Left kidney (tissue), 2 donors: ENCODE measurements around the gene CAPSL. TPM values are rescaled to one million over a fixed set of nuclear protein-coding genes. Genes with fewer than 3 reads are reported as not detected.
"Not testable (repeated sequence)": the region's sequence is repeated elsewhere in the genome, so short reads cannot be mapped to it uniquely, and the experiment has no call there.

ENCODE experiments used
- DNase-seq: peaks from one replicate; pipeline ENCODE4 v3.0.0-alpha.2; 2013
- polyA plus RNA-seq: library from polyadenylated mRNA; unstranded; fragments of 120-200 nt; gene quantifications from one replicate; pipeline ENCODE4 v1.2.1, GENCODE V29; 2013; ENCODE audit not compliant: insufficient read length

Gene CAPSL
- polyA plus RNA-seq, 1 donor = 5.5 TPM

DNA sequence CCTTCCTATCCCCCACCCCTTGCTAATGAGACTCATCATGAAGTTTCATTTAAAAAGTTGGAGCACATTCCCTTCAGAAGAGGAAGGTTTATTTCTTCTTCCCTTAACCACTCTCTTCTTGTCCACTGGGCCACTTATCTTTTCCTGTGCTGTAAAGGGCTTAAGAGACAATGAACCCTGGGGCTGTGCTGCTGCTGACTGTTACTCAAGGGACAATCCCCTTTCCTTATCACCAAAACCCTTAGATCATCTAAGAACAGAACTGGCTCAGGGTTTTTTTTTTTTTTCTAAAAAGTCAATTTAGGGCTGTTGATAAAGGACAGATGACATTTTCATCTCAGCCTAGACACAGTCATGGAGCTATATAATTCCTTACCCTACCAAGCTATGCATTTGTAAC, 29.6 kb downstream of the CAPSL start:
- DNase-seq = no peak

DNA sequence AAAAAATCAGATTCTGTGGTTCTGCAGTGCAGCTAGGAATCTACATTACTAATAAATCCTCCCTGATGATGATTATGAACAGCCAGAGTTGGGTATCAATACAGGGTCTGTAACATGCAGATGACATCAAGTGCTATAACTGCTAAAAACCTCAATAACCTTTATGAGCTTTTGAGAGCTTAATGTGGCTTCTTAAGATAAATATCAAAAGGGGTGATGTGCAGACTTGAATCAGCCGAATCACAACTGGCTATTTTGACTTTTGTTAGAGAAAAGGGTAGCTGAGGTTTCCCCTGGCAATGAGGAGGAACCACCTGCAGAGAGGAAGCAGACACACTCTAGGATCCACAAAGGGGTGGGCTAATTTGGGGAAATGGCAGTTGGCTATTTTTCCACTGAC, 30.2 kb downstream of the CAPSL start:
- no peak for DNase-seq

DNA sequence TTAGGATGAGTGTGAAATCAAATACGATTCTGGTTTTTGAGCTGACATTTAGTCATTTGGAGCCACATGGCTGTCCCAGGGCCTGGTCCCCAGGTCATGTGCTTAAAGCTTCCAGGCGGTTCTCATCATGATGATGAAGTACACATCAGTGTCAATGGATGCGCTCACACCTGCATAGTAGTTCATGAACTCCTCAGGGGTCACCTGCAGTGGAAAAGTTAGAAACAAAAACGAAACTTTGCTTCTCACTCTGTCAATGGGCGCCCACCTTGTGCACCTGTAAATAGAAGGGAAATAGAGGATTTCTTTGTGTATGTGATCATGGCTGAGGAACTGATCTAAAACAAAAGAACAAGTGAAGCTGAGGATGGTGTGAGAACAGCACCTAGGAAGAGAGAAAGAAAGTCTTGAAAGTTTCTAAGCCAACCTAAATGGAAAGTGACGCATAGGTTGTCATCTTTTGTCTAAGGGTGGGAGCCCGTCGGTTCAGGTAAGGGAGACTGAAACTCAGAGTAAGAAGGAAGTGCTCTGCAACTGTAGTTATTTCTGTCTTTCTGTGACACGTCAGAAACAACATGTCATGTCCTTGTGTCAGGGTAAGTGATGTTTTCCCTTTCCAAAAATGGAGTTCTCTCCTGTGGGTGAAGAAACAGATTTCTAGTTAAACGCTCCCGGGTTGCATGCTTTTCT, 33.8 kb downstream of the CAPSL start:
- no peak for DNase-seq

DNA sequence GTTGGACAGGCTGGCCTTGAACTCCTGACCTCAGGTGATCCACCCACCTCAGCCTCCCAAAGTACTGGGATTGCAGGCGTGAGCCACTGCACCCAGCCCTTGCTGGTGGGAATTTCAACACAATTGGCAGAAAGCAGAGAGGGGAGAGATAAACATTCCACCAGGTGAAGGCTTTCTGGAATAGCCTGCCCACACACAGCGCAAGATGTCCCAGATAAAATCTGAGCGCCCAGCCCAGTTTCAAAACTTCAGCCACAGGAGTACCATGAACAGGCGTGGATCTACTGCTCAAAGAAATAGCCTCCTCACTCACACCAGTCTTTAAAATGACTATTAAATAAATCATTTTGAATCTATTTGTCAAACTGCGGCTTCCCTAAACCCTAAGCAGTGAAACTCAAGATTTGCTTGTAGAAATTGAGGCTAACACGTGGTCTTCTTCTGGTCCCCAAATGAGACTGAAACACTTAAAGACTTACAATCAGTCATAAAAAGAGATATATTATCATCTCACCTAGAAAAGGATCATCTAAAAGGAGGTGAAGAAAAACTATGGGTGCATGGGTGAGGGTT, 34.7 kb downstream of the CAPSL start:
- no peak for DNase-seq

DNA sequence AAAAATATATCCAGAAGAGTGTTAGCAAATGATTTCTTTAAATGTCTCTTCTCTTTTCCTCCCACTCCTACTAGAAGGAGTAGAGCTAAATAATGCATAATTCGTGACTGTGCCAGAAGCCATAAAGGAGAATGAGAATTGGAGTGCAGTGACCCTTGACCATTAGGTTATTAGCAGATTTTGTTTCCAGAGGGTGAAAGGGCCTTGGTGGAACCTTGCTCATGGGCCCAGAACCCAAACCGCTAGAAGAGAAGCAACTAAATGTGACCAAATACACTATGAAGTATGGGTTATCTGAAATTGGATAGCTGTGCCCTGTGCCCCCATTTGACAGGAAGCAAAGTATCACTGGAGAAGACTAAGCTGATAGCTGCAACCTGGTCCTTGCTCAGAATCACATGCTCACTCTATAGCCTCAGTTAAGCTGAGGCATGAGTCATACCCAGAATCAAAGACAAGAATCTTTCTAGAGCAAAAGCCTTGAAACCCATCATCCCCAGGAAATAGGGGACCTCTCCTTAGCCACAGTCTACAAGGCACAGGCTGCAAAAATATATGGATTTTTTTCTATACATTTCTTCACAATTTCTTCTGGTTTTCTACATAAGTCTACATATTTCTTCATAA, 36.3 kb downstream of the CAPSL start:
- DNase-seq = no peak

DNA sequence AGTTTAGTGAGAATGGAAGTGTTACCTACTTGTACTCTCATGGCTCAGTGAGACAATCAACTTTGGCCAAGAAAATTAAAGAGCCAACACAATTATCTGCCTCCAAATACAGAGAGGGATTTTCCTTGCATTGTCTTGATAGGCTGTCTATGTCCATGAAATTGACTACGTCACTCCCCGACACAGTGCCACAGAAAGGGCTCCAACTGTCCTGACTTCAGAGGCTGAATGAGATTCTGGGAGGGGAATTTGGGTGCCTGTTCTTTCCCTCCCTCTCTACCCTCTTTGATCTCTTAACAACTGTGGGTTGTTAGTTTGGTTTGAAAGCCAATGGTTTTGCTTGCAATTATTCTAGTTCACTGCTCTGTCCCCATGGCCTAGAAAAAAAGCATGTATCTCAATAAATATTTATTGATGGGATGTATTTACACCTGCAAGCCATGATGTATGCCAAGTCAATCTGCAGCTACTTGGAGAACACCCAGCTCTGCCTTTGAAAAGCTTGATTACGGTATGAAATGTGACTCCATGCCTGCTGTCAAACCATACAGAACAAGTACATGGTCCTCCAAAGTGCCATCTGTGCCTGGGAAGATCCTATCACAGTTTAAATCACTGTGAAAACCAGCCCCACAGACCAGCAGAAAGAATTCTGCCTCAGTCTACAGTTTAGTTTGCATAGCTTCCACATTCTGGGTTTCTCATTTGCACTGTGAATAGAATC, 37.3 kb downstream of the CAPSL start:
- DNase-seq = no peak

DNA sequence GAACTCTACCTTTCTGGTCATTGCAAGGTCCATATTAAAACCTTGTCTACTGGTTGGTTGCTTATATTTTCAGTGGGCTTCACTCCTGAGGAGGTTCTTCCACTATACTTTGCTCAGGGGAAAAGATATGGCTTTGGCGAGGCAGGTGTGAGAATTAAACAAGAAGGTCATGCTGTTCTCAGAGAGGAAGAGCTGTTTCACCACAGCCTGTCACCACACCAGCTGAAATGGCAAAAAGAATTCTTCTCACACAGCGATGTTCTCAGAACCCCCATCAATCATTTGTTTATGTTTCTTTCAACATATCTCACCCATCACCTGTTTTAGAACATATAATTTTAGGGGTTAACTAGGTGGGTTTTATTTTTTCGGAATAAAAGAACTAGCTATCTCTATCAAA, 38.6 kb downstream of the CAPSL start:
- DNase-seq = no peak

DNA sequence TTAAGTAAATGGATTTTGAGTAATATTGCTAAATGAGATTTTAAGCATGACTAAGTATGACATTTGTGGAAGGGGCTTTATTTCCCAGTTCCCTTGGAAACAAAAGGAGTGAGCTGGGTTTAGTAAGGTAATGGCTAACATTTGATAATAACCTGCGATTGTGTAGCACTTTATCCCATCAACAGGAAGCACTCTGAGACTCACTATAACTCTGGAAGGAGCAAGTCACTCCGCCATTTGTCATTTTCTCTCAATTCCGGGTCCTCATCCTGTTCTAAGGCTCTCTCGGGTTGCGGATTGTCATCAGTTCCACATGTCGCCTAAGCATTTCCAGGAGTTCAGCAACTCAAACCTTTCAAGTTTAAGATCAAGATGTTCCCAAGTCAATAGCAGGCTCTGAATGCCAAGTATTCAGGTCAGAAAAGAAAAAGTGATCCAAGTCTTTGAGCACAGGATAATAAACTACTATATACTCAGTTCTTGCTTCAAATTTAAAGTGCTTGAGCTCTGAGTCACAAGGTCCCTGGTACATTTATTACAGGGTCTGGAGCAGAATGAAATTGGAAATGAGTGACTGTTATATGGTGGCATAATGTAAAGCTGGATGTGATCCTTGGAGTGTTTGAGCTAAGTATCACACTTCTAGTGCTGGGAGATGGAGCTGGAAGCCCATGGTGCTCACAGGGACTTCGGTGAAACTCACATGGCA, 39.3 kb downstream of the CAPSL start:
- DNase-seq = no peak

DNA sequence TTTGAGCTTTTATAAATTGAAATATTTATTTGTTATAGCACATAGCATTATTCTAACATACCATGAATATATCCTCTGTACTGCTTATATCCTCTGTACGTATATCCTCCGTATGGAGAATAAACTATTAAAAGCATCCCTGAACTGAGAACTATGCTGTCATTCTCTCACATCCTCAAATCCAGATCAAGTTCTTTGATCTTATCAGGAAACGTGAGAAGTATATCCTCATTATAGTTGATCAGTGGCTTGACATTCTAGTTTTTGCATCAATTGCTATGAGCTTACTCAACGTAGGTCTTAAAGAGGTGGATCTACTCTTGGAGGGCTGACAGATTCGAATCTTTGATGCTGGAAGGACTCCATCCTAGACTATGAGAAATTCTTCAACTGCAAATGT, 44.3 kb downstream of the CAPSL start:
- no peak for DNase-seq

DNA sequence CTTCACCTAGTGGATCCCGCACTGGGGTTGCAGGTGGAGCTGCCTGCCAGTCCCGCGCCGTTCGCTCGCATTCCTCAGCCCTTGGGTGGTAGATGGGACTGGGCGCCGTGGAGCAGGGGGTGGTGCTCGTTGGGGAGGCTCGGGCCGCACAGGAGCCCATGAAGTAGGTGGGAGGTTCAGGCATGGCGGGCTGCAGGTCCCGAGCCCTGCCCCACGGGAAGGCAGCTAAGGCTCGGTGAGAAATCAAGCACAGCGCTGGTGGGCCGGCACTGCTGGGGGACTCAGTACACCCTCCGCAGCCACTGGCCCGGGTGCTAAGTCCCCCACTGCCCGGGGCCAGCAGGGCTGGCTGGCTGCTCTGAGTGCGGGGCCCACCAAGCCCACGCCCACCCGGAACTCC, 45.6 kb downstream of the CAPSL start:
- DNase-seq = not testable (repeated sequence)

DNA sequence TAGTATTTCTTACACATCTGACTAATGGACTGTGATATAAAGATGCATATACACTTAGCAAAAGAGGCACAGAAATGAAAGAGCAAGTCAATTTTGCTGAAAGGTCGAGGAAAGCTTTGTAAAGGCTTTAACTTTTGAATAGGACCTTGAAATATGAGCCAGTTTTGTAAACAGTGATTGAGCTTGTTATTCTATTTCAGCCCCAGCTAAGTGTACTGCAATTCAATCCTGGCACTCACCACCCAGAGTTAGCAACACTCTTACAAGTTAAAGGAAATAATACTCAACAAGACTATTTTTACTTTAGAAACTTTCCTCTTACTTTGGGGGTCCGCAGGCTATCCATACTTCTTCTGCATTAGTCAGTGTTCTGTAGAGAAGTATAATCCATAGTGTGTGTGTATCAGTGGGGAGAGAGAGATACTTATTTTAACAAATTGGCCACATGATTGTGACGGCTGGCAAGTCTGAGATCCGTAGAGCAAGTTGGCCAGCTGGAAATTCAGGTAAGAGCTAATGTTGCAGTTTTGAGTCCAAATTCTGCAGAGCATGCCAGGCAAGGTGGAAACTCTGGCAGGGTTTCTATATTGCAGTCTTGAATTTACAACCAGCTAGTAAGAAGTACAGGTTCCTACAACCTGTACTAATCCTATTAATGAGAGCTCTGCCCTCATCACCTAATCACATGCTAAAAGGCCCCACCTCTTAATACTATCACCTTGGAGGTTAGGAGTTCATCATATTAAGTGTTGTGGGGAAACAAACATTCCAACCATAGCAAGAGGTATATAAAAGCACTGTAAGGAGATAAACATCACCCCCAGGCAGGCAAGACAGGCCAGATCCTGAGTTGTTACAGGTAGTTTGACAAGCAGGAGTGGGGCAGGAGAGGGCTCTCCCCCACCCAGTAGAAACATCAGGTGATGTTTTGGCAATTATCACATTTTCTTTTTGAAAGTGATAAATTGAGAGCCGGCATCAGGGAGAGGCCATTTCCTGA, 48.1 kb downstream of the CAPSL start:
- no peak for DNase-seq

DNA sequence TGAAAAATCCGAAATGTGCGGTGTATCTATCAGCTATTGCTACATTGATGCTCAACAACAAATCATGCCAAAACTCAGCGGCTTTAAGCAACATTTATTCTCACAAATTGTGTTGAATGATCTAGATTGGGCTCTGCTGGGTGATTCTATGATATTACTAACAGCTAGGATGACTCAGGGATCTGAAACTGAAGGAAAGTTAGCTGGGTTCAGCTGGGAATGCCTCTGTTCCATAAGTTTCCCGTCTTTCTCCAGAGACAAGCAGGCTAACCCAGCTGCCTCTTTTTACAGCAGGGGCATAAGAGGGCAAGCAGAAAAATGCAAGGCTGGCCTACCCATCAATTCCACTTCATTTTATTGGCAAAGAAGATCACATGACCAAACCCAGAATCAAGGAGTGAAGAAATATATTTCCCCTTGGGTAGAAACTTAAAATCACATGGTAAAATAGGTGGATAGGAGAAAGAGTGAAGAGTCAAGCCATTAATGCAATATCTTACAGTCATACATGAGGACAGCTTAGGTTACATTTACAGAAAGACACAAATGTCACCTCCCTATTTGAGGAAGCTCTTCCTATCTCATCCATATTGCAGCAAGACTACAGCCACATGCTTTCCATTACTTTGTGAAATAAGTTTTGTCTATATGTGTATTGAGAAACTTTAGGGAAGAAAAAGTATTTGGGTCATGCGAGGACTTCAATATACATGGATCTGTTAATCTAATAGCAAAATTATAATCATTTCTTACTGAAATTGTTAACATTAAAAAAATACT, 50.9 kb downstream of the CAPSL start:
- no peak for DNase-seq

DNA sequence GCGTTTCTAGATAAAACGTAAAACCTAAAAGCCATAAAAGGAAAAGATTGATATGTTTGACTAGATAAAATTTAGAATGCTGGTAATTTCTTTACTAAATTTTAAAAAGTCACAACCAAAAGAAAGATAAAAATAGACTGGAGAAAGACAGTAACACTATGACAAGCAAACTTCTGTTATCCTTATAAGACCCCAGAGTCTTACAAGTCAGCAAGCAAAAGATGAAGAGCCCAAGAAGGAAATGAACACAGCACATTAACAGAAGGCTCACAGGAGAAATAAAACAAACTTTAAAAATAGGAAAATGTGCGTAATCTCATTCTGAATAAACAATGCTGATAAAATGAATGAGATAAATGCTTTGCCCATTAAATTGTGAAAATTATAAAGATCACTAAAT, 52.0 kb downstream of the CAPSL start:
- DNase-seq = no peak

DNA sequence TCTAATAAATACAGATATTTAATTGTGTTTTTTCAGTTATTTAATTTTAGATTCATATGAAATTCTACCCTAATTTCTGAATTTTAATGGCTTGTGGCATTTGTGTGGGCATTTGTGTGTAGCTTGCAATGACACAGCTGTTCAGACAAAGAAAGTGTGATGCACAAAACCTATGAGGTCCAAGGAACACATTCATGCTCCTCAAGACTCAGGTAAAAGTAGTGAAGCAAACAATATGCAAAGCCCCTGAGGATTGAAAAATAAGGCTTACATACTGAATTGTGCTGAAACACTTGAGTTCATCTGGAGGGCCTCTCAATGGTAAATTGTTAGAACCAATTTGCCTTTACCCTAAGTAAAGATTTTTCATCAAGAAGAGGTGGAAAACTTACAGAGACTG, 53.6 kb downstream of the CAPSL start:
- DNase-seq = no peak

DNA sequence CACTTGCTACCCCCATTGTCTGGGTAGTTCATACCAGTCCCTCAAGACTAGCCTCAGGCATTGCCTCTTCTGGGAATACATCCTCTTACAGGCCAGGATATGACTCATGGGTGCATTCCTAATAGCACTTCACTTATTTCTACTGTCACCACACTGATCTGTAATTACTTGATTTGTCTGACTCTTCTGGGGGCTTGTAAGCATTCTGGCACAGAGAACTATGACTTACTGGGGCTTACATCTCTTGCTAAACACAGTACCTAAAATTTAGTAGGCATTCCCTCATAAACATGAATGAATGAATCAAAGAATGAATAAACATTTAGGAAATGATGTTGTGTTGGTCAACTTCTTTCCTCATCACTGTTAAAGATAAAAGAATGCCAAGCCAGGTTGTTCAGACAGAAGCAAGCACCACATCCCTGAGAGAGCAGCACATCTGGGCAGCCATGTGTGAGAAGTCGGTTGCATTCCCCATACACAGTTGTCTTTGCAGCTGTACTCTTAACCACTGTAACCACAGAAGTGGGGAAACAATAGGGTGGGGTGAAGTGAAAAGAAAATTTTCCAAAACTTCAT, 54.1 kb downstream of the CAPSL start:
- no peak for DNase-seq

DNA sequence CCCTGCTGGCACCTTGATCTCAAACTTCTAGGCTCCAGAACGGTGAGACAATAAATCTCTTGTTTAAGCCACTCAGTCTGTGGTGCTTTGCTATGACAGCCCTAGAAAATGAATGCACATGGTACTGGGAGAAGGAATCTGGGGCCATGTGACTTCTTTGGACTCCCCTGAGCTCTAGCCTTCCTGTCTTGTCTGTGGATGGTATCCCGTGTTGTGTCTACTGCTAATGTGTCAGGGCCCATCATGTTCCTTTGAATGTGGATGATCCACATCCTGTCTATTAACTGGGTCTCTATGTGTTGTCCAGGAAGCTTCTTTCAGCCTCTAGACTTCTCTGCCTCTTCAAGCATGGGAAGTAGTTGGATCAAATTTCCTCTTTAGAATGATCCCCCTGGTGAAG, 56.7 kb downstream of the CAPSL start:
- no peak for DNase-seq

DNA sequence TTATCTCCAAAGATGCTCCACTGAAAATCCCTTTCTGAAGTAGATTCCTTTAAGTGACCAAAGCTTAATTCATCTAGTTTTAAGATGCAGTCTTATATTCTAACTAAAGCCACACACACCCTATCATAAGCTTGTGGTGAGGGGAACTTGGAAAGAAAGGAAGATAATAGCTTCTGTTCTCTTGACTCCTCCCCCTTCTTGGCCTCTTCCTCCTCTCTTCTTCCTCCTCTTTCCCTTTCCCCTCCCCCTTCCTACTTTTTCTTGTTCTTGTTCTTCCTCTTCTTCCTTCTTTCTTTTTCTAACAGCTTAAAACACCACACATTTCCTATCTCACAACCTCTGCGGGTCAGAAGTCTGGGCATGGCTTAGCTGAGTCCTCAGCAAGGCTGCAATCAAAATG, 58.3 kb downstream of the CAPSL start:
- DNase-seq = no peak

DNA sequence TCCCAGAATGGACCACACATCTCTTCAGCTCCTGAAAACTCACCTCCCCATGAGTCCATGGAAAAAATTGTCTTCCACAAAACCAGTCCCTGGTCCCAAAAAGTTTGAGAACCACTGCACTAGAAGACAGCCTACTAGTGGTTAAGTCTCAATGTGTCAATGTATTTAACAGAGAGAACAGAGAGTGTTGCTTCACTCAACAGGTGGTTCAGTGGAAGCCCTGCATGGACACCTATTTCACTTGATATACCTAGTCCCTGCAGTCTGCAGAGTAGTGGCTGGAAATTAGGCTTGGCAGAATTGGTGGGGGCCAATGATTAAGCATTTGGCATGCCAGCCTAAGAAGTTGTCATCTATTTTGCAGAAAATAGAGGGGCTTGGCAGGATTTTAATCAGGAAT, 58.8 kb downstream of the CAPSL start:
- no peak for DNase-seq

DNA sequence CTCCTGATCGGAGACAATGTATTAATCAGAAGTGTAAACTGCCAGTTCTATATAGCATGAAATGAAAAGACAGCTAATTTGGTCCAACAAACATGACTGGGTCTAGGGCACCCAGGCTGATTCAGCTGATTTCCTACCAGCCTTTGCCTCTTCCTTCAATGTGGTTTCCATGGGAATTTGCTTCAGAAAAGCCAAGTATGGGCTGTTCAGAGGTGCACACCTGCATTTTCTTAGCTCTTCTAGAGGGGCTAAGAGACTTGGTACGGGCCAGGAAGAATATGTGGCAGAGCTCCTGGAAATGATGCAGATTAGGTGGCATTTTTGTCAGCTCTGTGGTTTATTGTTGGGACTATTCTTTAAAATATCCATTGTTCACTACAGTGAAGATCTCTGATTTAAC, 59.3 kb downstream of the CAPSL start:
- DNase-seq = no peak

DNA sequence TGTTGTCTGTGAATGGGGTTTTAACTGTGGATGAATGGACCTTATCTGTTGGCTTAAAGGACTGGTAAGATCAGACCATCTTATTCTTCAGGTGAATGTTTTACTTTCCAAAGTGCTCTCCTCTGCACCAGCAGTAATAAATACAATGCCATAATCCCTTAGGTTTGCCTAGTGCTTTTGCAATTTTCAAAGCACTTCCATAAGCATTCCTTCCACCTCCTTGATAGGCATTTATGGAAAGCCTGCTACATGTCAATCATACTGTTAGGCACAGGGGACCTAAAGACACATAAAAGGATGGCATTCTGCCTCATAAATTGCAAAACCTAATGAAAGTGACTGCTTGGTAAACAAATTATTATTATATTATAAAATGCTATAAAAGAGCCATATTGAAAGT, 60.3 kb downstream of the CAPSL start:
- no peak for DNase-seq
